ENCODE measurements around the gene INO80E. TPM values are rescaled to one million over a fixed set of nuclear protein-coding genes. Genes with fewer than 3 reads are reported as not detected.
"Not testable (repeated sequence)": the region's sequence is repeated elsewhere in the genome, so short reads cannot be mapped to it uniquely, and the experiment has no call there.

The INO80E gene
- total RNA-seq, 1 experiment from 2014 or later = 94.1 TPM

DNA sequence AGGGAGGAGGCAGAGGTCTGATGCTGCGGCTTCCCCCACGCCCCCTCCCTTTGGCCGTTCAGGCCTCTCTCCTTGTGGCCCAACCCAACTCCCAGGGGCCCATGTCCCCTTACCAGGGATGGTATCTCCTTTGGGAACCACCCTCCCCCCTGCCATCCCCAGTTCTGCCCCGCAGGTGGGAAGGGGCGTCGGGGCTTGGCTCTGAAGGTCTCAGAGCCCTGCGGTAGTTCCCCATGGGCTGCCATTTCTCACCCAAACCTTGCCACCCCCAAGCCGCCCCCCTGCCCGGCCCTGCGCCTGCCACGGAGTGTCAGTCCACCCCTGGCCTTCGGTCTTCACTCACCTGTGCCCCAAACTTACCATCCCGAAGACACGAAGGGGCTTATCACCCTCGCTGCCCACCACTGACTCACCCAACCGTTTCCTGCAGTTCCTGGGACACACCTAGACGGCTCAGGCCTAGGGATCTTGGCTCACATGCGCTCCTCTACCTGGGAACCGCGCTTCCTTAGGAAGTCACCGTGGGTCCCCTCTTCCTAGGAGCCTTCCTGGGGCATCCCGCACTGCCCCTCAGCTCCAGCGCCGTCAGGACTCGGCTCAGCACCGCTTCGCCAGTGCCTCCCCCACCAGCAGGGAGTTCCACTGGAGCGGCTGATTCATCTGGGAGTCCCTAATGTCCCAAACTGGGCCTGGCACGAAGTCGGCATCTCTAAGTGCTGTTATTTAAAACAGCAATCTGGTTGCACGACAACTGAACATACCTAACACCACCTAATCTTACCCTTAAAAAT lies 15.9 kb downstream of the INO80E start:
- TF ChIP-seq CTCF (conservative IDR thresholded peaks at IDR 0.05) = no peak
- Histone ChIP-seq H2BK15ac (ENCODE audit: low read depth, low read length) (no peak overlapping the region), H3K79me2 (ENCODE audit: insufficient read depth, low read length) (no peaks in the 10 kb centered on the region), H4K8ac (replicated peaks; ENCODE audit: insufficient read length, low read depth, low read length) (no peak overlapping the region), H3K14ac (ENCODE audit: insufficient read depth, low read length) (no peak overlapping the region; the same call in 1 of the 2 replicates), H4K20me1 (ENCODE audit: control insufficient read depth, insufficient read depth, insufficient read length) (no peaks in the 10 kb centered on the region), H2AFZ (ENCODE audit: low read length) (no peak overlapping the region), H3K4me1 (ENCODE audit: insufficient read depth, low read length) (no peaks in the 10 kb centered on the region; the same call in 1 of the 2 replicates), H3K23me2 (ENCODE audit: insufficient read length, low read depth, low read length, poor library complexity, severe bottlenecking) (peaks cover 16% of the 10 kb centered on the region), H4K91ac (ENCODE audit: insufficient read length, low read depth, low read length) (no peak overlapping the region), H4K5ac (ENCODE audit: insufficient read length, low read depth, low read length) (no peak overlapping the region), H2BK120ac (ENCODE audit: low read depth, low read length, poor library complexity, severe bottlenecking) (no peak overlapping the region), H3K4me2 (ENCODE audit: insufficient read depth, insufficient read length, low read length) (peak overlapping the region; percentile 91), H3K9me3 (ENCODE audit: control insufficient read depth, low read depth, low read length) (no peaks in the 10 kb centered on the region), H3K27me3 (ENCODE audit: insufficient read depth, low read length) (no peaks in the 10 kb centered on the region), H2AK5ac (ENCODE audit: insufficient read length, low read length) (no peak overlapping the region), H2BK5ac (ENCODE audit: insufficient read length, low read length) (no peak overlapping the region), H3K27ac (ENCODE audit: insufficient read length, low read depth, low read length) (no peak overlapping the region), H3K79me1 (ENCODE audit: insufficient read depth, low read depth, low read length, poor library complexity, severe bottlenecking) (no peaks in the 10 kb centered on the region), H3K4ac (ENCODE audit: low read depth, low read length) (no peak overlapping the region), H3K18ac (ENCODE audit: insufficient read length, low read depth, low read length) (no peak overlapping the region), H2BK12ac (ENCODE audit: insufficient read length, low read depth, low read length) (no peak overlapping the region), H3K9ac (ENCODE audit: extremely low read depth, insufficient read length, low read length) (no peak overlapping the region), H2BK20ac (ENCODE audit: low read depth, low read length, poor library complexity, severe bottlenecking) (no peak overlapping the region), H3K23ac (ENCODE audit: insufficient read length, low read depth, low read length) (no peak overlapping the region), H3K56ac (ENCODE audit: insufficient read length, low read depth, low read length) (no peak overlapping the region), H3T11ph (ENCODE audit: low read length) (no peak overlapping the region)
- WGBS (ENCODE audit: extremely low coverage, insufficient read length, low lambda C conversion rate) = no CpG with 5 or more reads among the region's 31 CpGs
- H3K36me3 Mint-ChIP-seq (ENCODE audit: insufficient read depth in 1 of 3, low read depth in 3 of 3) = peaks cover 0 to 4% (median 0%) of the 10 kb centered on the region in 3 experiments; a peak in 3 of 7 replicates
- peak; percentile 44 for DNase-seq
- peaks cover 9 to 22% of the 10 kb centered on the region in 2 experiments for H3K4me1 Mint-ChIP-seq
- H3K27me3 Mint-ChIP-seq (ENCODE audit: low read depth) = peaks cover 38% of the 10 kb centered on the region
- H3K27ac Mint-ChIP-seq = no peak overlapping the region
- H3K9me3 Mint-ChIP-seq = no peaks in the 10 kb centered on the region
- peak overlapping the region; percentile 69 to 88 for H3K4me3 Mint-ChIP-seq

DNA sequence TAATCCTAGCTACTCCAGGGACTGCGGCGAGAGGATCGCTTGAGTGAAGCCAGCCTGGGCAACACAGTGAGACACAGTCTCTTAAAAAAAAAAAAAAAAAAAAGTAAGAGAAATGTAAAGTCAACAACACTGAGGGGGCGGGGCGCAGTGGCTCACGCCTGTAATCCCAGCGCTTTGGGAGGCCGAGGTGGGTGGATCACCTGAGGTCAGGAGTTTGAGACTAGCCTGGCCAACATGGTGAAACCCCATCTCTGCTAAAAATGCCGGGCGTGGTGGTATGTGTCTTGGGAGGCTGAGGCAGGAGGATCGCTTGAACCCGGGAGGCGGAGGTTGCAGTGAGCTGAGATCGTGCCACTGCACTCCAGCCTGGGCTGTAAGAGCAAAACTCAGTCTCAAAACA lies 16.6 kb downstream of the INO80E start:
- not testable (repeated sequence) for H2BK15ac ChIP-seq (ENCODE audit: low read depth, low read length); H4K5ac ChIP-seq (ENCODE audit: insufficient read length, low read depth, low read length); H4K91ac ChIP-seq (ENCODE audit: insufficient read length, low read depth, low read length); H3K27me3 ChIP-seq (ENCODE audit: insufficient read depth, low read length); H3K9ac ChIP-seq (ENCODE audit: extremely low read depth, insufficient read length, low read length); H2AK5ac ChIP-seq (ENCODE audit: insufficient read length, low read length); H3K14ac ChIP-seq (ENCODE audit: insufficient read depth, low read length); H3K56ac ChIP-seq (ENCODE audit: insufficient read length, low read depth, low read length); H2AFZ ChIP-seq (ENCODE audit: low read length); H2BK5ac ChIP-seq (ENCODE audit: insufficient read length, low read length); H4K8ac ChIP-seq (replicated peaks; ENCODE audit: insufficient read length, low read depth, low read length); H2BK120ac ChIP-seq (ENCODE audit: low read depth, low read length, poor library complexity, severe bottlenecking); H3K36me3 Mint-ChIP-seq (ENCODE audit: insufficient read depth in 1 of 3, low read depth in 3 of 3); H4K20me1 ChIP-seq (ENCODE audit: control insufficient read depth, insufficient read depth, insufficient read length); H2BK12ac ChIP-seq (ENCODE audit: insufficient read length, low read depth, low read length); H3K23ac ChIP-seq (ENCODE audit: insufficient read length, low read depth, low read length); H3T11ph ChIP-seq (ENCODE audit: low read length); H3K9me3 ChIP-seq (ENCODE audit: control insufficient read depth, low read depth, low read length); H3K79me2 ChIP-seq (ENCODE audit: insufficient read depth, low read length); H3K4me1 ChIP-seq (ENCODE audit: insufficient read depth, low read length); H2BK20ac ChIP-seq (ENCODE audit: low read depth, low read length, poor library complexity, severe bottlenecking); H3K18ac ChIP-seq (ENCODE audit: insufficient read length, low read depth, low read length); DNase-seq; H3K27ac Mint-ChIP-seq; H3K27ac ChIP-seq (ENCODE audit: insufficient read length, low read depth, low read length); H3K79me1 ChIP-seq (ENCODE audit: insufficient read depth, low read depth, low read length, poor library complexity, severe bottlenecking); H3K4me2 ChIP-seq (ENCODE audit: insufficient read depth, insufficient read length, low read length); H3K4ac ChIP-seq (ENCODE audit: low read depth, low read length); H3K9me3 Mint-ChIP-seq
- H3K23me2 ChIP-seq (ENCODE audit: insufficient read length, low read depth, low read length, poor library complexity, severe bottlenecking) = peaks cover 16% of the 10 kb centered on the region
- H3K4me1 Mint-ChIP-seq = peaks cover 9 to 22% of the 10 kb centered on the region in 2 experiments
- WGBS (ENCODE audit: extremely low coverage, insufficient read length, low lambda C conversion rate) = no CpG with 5 or more reads among the region's 14 CpGs
- H3K27me3 Mint-ChIP-seq (ENCODE audit: low read depth) = peaks cover 38% of the 10 kb centered on the region
- peak overlapping the region in 1 of 2 experiments; percentile 48; a peak in 2 of 5 replicates for H3K4me3 Mint-ChIP-seq
